CD4-positive, alpha-beta memory T cell (primary cell): ENCODE results near the gene USP36. TPM values are rescaled to one million over a fixed set of nuclear protein-coding genes. Genes with fewer than 3 reads are reported as not detected.
"Not testable (repeated sequence)": the region's sequence is repeated elsewhere in the genome, so short reads cannot be mapped to it uniquely, and the experiment has no call there.

Experiments used
- CTCF ChIA-PET: fragments of 350-600 bp; sonication (Branson Sonifier 250); formaldehyde crosslinking; loops from one replicate; lab custom pipeline; 2021; ENCODE audit warnings: inconsistent platforms; ENCODE audit not compliant: partially characterized antibody; lab: Charles Lee
- POLR2A ChIA-PET: fragments of 350-600 bp; sonication (Branson Sonifier 250); formaldehyde crosslinking; loops from one replicate; lab custom pipeline; 2021; ENCODE audit not compliant: partially characterized antibody; lab: Charles Lee
- DNase-seq, 5 donors: peaks; one replicate each; pipeline versions ENCODE4 v3.0.0 to v3.0.0-alpha.2; 2020 to 2022; ENCODE audit warnings: mixed read lengths in 1 of 5
- H3K27ac ChIP-seq: one replicate; pipeline ENCODE4 v1.7.0; 2013; ENCODE audit warnings: low read depth, low read length
- H3K27me3 ChIP-seq: 2 replicates; pipeline ENCODE4 v1.7.0; 2013; ENCODE audit warnings: mild to moderate bottlenecking, low read length, moderate library complexity; ENCODE audit not compliant: insufficient read depth
- H3K36me3 ChIP-seq: 2 replicates; pipeline ENCODE4 v1.7.0; 2013; ENCODE audit warnings: mild to moderate bottlenecking, low read length, moderate library complexity; ENCODE audit not compliant: insufficient read depth
- H3K4me1 ChIP-seq: 2 replicates; pipeline ENCODE4 v1.7.0; 2013; ENCODE audit warnings: mild to moderate bottlenecking, low read length, moderate library complexity; ENCODE audit not compliant: insufficient read depth
- H3K4me3 ChIP-seq, 2 donors: one replicate each; pipeline ENCODE4 v1.7.0; 2013; ENCODE audit warnings: low read length in 2 of 2, mild to moderate bottlenecking in 1 of 2
- H3K9me3 ChIP-seq, 2 donors: one replicate each; pipeline ENCODE4 v1.7.0; 2013; ENCODE audit warnings: low read length in 2 of 2, control low read depth in 1 of 2; ENCODE audit not compliant: control insufficient read depth in 1 of 2
- H3K27ac Mint-ChIP-seq, 7 donors: one replicate each; pipeline ENCODE4 v1.8.0; 2020 to 2021; ENCODE audit warnings: mixed read lengths in 7 of 7, mild to moderate bottlenecking in 6 of 7, inconsistent platforms in 3 of 7, moderate library complexity in 3 of 7
- H3K27me3 Mint-ChIP-seq, 2 donors: one replicate each; pipeline ENCODE4 v1.8.0; 2020 to 2021; ENCODE audit warnings: mixed read lengths in 2 of 2
- H3K36me3 Mint-ChIP-seq, 2 donors: one replicate each; pipeline ENCODE4 v1.8.0; 2020 to 2021; ENCODE audit warnings: mixed read lengths in 2 of 2, inconsistent platforms in 1 of 2, mild to moderate bottlenecking in 1 of 2
- H3K4me1 Mint-ChIP-seq, 4 donors: one replicate each; pipeline ENCODE4 v1.8.0; 2020 to 2021; ENCODE audit warnings: mixed read lengths in 4 of 4, mild to moderate bottlenecking in 1 of 4
- H3K4me3 Mint-ChIP-seq, 8 donors: one replicate each; pipeline ENCODE4 v1.8.0; 2020 to 2021; ENCODE audit warnings: mixed read lengths in 8 of 8, mild to moderate bottlenecking in 7 of 8, moderate library complexity in 6 of 8, inconsistent platforms in 3 of 8
- H3K9me3 Mint-ChIP-seq, 8 donors: one replicate each; pipeline ENCODE4 v1.8.0; 2020 to 2021; ENCODE audit warnings: mixed read lengths in 8 of 8, mild to moderate bottlenecking in 5 of 8, inconsistent platforms in 3 of 8, moderate library complexity in 1 of 8
- intact Hi-C: fragments of 100-400 bp; cut with micrococcal nuclease; formaldehyde crosslinking; loops from one replicate; pipeline ENCODE4 v1.15.1; 2023
- polyA plus RNA-seq, 2 donors: library from polyadenylated mRNA; unstranded; fragments of 300-500 nt; fragmentation: Illumina TruSeq; gene quantifications; one replicate each; pipeline ENCODE4 v1.2.3, GENCODE V29; 2021
- total RNA-seq, 2 experiments: library from RNA; stranded (reverse); gene quantifications; one replicate each; pipeline ENCODE4 v1.2.3, GENCODE V29; 2021

USP36 gene
- total and polyA plus RNA-seq, 4 experiments from 2014 or later = 35.4 to 183 (median 118) TPM

DNA sequence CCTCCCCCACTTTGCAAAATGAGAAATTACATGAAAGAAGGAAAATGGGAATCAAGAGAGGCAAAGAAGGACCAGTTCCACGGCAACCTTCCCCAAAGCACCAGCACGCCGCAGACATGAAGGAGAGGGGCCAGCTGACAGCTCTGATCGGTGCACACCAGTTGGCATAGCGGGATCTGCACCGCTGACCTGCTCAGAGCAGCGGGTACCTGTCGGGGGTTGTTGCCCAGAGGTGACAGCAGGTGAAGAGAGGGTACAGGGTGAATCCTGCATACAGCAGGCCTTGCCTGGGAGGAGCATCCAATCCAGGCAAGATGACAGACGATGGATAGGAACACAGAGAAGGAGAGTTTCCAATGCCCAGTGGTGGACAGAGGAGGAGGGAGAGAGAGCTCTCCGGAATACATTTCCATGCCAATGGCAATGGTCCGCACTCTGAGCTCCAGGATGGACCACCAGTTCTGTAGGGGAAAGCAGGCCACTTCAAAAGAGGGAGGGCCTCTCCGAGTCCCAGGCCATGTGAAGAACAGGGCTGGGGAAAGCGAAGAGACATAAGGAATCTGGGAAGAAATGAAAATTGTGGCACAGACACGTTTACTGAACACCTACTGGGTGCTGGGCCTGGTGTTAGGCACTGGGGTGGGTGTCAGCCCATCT lies 38.4 kb upstream of the USP36 start:
- ChIA-PET POLR2A (no interaction called here), CTCF (no interaction called here)
- no peaks in the 10 kb centered on the region for H3K36me3 Mint-ChIP-seq
- Histone ChIP-seq H3K27ac (no peak overlapping the region), H3K4me1 (peaks cover 12% of the 10 kb centered on the region), H3K36me3 (no peaks in the 10 kb centered on the region), H3K4me3 (peak overlapping the region in 1 of 2 donors; percentile 35), H3K9me3 (no peaks in the 10 kb centered on the region), H3K27me3 (peaks cover 4% of the 10 kb centered on the region)
- peaks cover 6 to 21% (median 14%) of the 10 kb centered on the region in 4 donors for H3K4me1 Mint-ChIP-seq
- peak overlapping the region; percentile 43 to 78 (median 76) for H3K4me3 Mint-ChIP-seq
- intact Hi-C loops = no loop called here
- H3K27me3 Mint-ChIP-seq = peaks cover 8 to 11% of the 10 kb centered on the region in 2 donors
- DNase-seq = no peak
- peak overlapping the region in 6 of 7 donors; percentile 27 to 81 (median 49) for H3K27ac Mint-ChIP-seq
- H3K9me3 Mint-ChIP-seq = no peaks in the 10 kb centered on the region

DNA sequence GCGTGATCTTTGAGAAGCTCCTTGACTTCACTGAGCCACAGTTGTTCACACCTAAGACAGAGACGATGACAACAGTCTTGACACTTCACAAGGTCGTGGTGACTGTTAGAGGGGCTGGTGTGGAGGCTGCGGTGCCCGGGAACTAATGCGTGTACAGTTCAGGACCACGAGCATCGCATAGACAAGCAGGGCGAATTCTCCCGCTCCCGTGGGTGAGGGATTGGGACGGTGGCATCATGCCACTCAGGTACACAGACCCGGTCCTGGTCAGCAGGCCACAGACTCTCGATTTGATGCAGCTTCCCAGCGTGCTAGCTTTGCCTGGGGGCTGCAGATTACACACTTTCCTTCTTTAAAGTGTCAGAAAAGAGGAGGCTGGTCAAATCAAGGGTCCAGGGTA lies 37.6 kb upstream of the USP36 start:
- peak overlapping the region in 2 of 8 donors; percentile 10 to 34 for H3K4me3 Mint-ChIP-seq
- intact Hi-C loops = no loop called here
- H3K9me3 Mint-ChIP-seq = no peaks in the 10 kb centered on the region
- no peak overlapping the region for H3K27ac ChIP-seq
- peaks cover 6 to 21% (median 14%) of the 10 kb centered on the region in 4 donors for H3K4me1 Mint-ChIP-seq
- ChIA-PET CTCF (interaction anchor here (4.9 kb wide), 1 partner anchor 12 kb away, joined by 30 read pairs; no protein-coding TSS in a partner anchor), POLR2A (no interaction called here)
- DNase-seq = no peak
- no peaks in the 10 kb centered on the region for H3K9me3 ChIP-seq
- no peaks in the 10 kb centered on the region for H3K36me3 Mint-ChIP-seq
- H3K27ac Mint-ChIP-seq = peak overlapping the region in 3 of 7 donors; percentile 1 to 80 (median 53)
- H3K27me3 Mint-ChIP-seq = peaks cover 8 to 11% of the 10 kb centered on the region in 2 donors
- H3K4me1 ChIP-seq = peaks cover 12% of the 10 kb centered on the region
- H3K36me3 ChIP-seq = no peaks in the 10 kb centered on the region
- no peak overlapping the region for H3K4me3 ChIP-seq
- peaks cover 4% of the 10 kb centered on the region for H3K27me3 ChIP-seq

DNA sequence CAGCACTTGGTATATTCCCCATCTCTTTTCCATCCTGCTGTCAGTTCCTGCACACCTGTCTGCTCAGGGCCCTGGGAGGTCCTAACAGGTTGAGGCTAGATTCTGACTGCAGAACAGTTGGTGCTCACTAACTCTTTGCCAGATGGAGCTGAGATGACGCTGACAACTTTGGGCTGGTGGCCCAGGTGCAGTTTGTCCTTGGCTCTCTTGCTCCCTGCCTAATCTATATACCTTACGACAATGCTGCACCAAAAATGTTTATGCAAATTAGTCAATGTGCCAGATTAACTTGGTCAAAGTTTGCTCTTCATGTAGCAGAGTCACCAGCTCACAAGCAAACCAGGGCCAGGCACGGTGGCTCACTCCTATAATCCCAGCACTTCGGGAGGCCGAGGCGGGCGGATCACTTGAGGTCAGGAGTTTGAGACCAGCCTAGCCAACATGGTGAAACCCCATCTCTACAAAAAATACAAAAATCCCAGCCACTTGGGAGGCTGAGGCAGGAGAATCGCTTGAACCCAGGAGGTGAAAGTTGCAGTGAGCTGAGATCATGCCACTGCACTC lies 36.4 kb upstream of the USP36 start:
- POLR2A ChIA-PET, intact Hi-C loops, H3K36me3 ChIP-seq, H3K4me3 Mint-ChIP-seq, H3K27me3 ChIP-seq, H3K36me3 Mint-ChIP-seq, H3K4me3 ChIP-seq, H3K27ac Mint-ChIP-seq, DNase-seq, H3K27ac ChIP-seq, H3K9me3 ChIP-seq, H3K9me3 Mint-ChIP-seq: not testable (repeated sequence)
- Mint-ChIP-seq H3K27me3 (peaks cover 5 to 11% of the 10 kb centered on the region in 2 donors), H3K4me1 (peaks cover 6 to 21% (median 12%) of the 10 kb centered on the region in 4 donors)
- CTCF ChIA-PET = interaction anchor here (4.9 kb wide), 1 partner anchor 11 kb away, joined by 30 read pairs; no protein-coding TSS in a partner anchor
- H3K4me1 ChIP-seq = peaks cover 12% of the 10 kb centered on the region

DNA sequence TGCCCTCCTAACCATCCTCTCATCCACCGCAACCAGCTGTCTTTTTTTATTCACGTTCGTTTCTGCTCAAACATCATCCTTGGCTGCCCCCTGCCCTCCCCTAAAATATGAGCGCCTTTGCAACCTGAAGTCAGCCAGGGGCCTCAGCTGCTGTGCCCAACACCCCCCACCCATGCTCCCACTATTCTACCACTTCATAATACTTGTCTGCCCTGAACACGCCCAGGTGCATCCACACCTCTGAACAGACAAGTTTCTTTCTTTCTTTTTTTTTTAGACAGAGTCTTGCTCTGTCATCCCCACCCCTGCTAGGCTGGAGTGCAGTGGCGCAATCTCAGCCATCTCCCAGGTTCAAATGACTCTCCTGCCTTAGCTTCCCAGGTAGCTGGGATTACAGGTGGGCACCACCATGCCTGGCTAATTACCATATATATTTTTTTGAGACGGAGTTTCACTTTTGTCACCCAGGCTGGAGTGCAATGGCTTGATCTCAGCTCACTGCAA lies 35.5 kb upstream of the USP36 start:
- H3K36me3 Mint-ChIP-seq = no peaks in the 10 kb centered on the region
- DNase-seq = no peak
- no peak overlapping the region for H3K27ac ChIP-seq
- H3K9me3 Mint-ChIP-seq = no peaks in the 10 kb centered on the region
- peaks cover 12% of the 10 kb centered on the region for H3K4me1 ChIP-seq
- H3K9me3 ChIP-seq = no peaks in the 10 kb centered on the region
- H3K4me3 ChIP-seq = no peak overlapping the region
- intact Hi-C loops = no loop called here
- H3K4me3 Mint-ChIP-seq = no peak overlapping the region
- no peak overlapping the region for H3K27ac Mint-ChIP-seq
- H3K27me3 ChIP-seq = peaks cover 4% of the 10 kb centered on the region
- peaks cover 6 to 21% (median 12%) of the 10 kb centered on the region in 4 donors for H3K4me1 Mint-ChIP-seq
- ChIA-PET CTCF (interaction anchor here (4.9 kb wide), 1 partner anchor 10 kb away, joined by 30 read pairs; no protein-coding TSS in a partner anchor), POLR2A (no interaction called here)
- H3K27me3 Mint-ChIP-seq = peaks cover 5 to 11% of the 10 kb centered on the region in 2 donors
- no peaks in the 10 kb centered on the region for H3K36me3 ChIP-seq

DNA sequence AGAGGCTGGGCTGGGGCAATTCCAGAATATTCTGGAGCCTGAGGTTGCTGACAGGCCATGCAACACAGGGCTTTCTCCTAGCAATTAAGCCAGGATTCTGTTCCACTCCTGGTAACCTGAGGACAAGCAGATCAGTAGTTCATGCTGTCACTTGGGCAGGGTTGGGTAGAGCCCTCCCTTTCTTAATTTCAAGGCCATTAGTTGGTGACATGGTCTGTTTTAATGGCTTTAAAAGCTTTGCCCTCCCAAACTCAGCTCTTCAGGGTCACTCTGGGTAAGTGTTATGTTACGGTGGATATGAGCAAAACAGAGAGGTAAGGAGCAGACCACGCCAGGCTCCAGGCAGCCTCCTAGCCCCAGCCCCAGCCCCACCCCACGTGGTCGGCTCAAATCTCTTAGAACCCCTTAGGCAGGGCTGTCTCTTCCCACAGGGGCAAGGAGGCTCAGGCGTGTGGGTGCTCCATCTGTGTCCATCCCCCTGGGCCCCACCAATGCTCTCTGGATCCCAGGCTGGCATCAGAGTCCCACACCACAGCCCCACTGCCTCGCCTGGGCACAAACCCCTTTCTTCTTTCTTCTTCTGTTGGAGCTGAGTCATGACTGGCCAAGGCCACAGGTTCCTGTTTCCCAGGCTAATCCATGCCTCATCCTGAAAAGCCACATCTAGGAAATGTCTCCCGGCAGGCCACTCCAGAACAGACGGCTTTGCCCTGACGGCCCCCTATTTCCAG lies 34.9 kb upstream of the USP36 start:
- Histone ChIP-seq H3K27ac (no peak overlapping the region), H3K4me1 (peaks cover 12% of the 10 kb centered on the region), H3K36me3 (no peaks in the 10 kb centered on the region), H3K27me3 (peaks cover 4% of the 10 kb centered on the region), H3K9me3 (no peaks in the 10 kb centered on the region), H3K4me3 (no peak overlapping the region)
- peaks cover 6 to 21% (median 12%) of the 10 kb centered on the region in 4 donors for H3K4me1 Mint-ChIP-seq
- no peak overlapping the region for H3K27ac Mint-ChIP-seq
- no peak overlapping the region for H3K4me3 Mint-ChIP-seq
- no peak for DNase-seq
- H3K27me3 Mint-ChIP-seq = peaks cover 5 to 11% of the 10 kb centered on the region in 2 donors
- H3K36me3 Mint-ChIP-seq = no peaks in the 10 kb centered on the region
- ChIA-PET POLR2A (no interaction called here), CTCF (interaction anchor here (4.9 kb wide), 1 partner anchor 9 kb away, joined by 30 read pairs; no protein-coding TSS in a partner anchor)
- intact Hi-C loops = no loop called here
- no peaks in the 10 kb centered on the region for H3K9me3 Mint-ChIP-seq

DNA sequence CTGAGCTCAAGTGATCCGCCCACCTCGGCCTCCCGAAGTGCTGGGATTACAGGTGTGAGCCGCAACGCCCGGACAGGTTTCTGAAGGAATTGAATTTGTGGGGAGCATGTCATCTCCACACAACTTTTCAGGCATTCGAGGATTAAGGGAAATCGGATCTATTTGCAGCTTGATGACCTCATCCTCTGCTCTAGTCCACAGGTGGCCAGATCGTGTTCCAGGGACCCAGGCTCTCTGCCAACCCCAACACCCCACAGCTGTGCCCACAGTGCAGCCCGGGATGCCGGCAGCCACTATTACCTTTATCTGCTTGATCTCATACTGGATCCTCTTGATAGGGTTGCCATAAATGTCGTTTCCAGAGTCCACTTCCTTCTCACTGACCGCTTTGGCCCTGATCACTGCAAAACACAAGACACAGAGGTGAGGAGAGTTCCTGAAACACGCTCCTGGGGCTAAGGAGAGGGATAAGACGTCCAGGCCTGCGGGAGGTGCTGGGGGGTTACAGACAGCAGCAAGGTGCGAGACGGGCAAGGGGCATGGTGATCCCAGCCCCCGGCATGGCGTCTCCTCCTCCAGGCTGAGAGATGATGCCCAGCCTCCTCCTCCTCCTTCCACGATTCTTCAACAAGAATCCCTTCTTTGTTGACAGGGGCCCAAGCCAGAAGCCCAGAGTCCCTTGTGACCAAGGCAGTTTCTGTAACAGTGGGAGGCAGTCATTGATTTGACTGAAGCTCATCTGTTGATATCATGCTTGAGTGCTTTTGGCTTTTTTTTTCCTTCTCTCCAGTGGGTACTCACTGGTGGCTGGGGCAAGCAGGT lies 33.1 kb upstream of the USP36 start:
- CTCF ChIA-PET = interaction anchor here (4.9 kb wide), 1 partner anchor 8 kb away, joined by 30 read pairs; no protein-coding TSS in a partner anchor
- Histone ChIP-seq H3K27me3 (no peaks in the 10 kb centered on the region), H3K4me3 (no peak overlapping the region), H3K36me3 (no peaks in the 10 kb centered on the region), H3K4me1 (no peaks in the 10 kb centered on the region), H3K9me3 (no peaks in the 10 kb centered on the region), H3K27ac (no peak overlapping the region)
- Mint-ChIP-seq H3K27ac (peak overlapping the region in 1 of 7 donors; percentile 23), H3K9me3 (no peaks in the 10 kb centered on the region), H3K27me3 (peaks cover 6 to 7% of the 10 kb centered on the region in 2 donors), H3K4me3 (no peak overlapping the region), H3K4me1 (peaks cover 0 to 5% (median under 1%) of the 10 kb centered on the region in 4 donors), H3K36me3 (no peaks in the 10 kb centered on the region)
- no peak for DNase-seq
- POLR2A ChIA-PET = no interaction called here
- intact Hi-C loops = no loop called here
